KG1 (cell line): Measurements from ENCODE around the gene CD6.

Source experiments
- DNase-seq: peaks from one replicate; lab custom pipeline; 2025; lab: John Stamatoyannopoulos, UW

Gene CD6, protein sequence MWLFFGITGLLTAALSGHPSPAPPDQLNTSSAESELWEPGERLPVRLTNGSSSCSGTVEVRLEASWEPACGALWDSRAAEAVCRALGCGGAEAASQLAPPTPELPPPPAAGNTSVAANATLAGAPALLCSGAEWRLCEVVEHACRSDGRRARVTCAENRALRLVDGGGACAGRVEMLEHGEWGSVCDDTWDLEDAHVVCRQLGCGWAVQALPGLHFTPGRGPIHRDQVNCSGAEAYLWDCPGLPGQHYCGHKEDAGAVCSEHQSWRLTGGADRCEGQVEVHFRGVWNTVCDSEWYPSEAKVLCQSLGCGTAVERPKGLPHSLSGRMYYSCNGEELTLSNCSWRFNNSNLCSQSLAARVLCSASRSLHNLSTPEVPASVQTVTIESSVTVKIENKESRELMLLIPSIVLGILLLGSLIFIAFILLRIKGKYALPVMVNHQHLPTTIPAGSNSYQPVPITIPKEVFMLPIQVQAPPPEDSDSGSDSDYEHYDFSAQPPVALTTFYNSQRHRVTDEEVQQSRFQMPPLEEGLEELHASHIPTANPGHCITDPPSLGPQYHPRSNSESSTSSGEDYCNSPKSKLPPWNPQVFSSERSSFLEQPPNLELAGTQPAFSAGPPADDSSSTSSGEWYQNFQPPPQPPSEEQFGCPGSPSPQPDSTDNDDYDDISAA

DNA sequence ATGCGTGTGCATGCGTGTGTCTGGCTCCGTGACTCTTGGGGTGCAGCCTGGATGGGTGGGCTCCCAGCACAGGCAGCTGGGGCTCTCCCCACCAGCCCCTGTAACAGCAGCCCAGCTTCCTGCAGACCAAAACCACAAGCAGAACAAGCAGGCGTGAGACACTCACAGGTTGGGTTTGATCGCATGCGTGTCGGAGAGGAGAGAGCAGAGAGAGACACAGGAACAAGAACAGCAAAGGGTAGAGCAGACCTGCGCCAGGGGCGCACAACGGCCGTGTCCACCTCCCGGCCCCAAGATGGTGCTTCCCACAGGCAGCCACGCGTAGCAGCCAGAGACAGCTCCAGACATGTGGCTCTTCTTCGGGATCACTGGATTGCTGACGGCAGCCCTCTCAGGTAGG is at the start of gene CD6:
TSS of gene CD6 (plus strand) at position 161 of the 400 bp plus-strand sequence. CDS start at position 347, 186 bp downstream.
- no peak for DNase-seq

DNA sequence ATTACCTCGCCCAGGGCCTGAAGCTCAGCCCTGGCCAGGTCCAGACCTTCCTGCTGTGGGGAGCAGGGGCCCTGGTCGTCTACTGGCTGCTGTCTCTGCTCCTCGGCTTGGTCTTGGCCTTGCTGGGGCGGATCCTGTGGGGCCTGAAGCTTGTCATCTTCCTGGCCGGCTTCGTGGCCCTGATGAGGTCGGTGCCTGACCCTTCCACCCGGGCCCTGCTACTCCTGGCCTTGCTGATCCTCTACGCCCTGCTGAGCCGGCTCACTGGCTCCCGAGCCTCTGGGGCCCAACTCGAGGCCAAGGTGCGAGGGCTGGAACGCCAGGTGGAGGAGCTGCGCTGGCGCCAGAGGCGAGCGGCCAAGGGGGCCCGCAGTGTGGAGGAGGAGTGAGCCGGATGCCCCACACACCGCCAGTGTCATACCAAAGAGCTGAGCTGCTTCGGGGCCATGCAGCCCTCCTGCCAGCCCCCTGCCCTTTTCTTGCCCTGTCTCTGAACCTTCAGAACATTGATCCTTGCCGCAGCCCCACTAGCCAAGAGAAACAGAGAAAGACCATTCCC is 49.6 kb upstream of the CD6 start:
- DNase-seq = no peak

DNA sequence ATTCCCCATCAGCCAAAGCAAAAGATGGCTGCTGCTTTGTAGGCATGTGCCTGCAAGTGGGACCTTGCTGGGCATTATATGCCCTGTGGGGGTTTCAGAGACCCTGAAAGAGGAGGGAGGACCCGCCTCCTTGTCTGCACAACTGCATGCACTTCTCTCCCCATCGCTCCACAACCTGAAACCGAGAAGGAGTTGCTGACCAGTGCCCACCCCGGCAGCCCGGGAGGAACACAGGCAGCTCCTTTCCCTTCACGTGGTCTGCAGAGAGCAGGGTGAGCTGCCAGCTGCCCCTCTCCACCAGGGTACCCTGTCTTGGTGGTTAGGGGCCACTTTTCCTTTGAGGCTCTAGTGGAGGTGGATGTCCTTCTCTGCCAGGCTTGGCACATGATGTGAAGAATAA is 48.6 kb upstream of the CD6 start:
- DNase-seq = no peak

DNA sequence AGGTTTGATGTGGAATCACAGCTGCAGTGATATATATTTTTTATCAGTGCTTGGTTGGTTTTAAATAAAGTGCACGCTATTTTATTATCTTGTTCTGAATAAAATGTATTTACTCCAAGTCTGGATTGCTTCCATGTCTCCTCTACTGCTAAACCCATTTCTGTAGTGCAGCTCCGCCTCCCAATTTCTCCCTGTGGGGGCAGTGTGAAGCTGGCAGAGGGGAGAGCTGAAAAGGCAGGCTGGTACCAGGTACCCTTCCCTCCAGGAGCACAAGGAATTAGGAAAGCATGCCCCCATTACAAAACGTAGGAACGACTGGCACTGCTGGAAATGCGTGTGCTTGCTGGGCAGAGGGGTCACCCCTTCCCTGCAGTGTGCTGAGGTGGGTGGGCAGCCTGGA is 48.2 kb upstream of the CD6 start:
- DNase-seq = no peak

DNA sequence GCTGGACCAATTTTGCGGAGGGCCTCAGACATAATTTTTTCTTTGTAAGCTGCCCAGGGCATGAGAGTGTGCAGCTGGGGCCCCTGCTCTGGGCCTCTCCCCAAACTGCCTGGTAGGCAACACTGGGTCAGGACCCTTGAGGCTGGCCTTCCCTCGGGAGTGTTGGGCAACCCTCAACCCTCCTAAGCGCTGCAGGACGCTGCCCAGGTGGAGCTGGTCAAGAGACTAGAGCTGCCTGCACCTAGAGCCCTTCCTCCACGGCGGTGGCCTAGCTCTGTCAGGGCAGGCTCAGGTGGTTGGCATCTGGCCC is 47.7 kb upstream of the CD6 start:
- no peak for DNase-seq

DNA sequence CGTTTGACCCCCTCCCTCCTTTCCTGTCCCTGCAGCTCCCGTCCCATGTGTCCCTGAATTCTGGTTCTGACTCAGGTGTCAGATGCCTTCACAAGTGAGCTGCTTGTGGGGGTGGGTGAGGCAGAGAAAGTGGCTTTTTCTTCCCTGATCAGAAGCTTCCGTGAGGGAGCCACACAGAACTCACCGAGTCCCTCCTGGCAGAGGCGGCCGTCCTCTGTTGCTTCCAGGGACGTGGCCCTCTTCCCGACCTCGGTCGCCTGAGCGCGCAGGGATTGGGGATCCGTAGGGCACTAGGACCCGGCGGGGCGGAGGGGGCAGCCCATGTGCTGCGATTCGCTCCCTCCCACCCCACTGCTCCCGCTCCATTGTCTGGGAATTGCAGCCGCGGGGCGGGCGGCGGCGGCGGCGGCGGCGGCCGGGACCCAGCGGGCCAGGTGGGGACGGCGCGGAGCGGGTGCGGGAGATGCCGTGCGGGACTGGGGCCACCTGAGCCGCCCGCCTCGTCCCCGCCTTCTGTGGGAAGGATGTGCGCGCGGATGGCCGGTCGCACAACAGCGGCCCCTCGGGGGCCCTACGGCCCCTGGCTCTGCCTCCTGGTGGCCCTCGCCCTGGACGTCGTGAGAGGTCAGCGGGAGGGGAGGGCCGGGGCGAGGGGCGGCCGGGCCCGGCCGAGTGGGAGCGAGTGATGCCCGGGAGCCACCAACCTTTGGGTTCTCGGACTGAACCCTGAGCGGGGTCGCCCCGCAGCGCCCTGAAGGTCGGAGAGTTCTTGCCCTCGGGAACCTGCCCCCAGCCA is 47.2 kb upstream of the CD6 start, which contains the start of gene TMEM132A:
TSS of gene TMEM132A (plus strand) at position 351 of the 796 bp plus-strand sequence. CDS start at position 525, 174 bp downstream.
- no peak for DNase-seq

DNA sequence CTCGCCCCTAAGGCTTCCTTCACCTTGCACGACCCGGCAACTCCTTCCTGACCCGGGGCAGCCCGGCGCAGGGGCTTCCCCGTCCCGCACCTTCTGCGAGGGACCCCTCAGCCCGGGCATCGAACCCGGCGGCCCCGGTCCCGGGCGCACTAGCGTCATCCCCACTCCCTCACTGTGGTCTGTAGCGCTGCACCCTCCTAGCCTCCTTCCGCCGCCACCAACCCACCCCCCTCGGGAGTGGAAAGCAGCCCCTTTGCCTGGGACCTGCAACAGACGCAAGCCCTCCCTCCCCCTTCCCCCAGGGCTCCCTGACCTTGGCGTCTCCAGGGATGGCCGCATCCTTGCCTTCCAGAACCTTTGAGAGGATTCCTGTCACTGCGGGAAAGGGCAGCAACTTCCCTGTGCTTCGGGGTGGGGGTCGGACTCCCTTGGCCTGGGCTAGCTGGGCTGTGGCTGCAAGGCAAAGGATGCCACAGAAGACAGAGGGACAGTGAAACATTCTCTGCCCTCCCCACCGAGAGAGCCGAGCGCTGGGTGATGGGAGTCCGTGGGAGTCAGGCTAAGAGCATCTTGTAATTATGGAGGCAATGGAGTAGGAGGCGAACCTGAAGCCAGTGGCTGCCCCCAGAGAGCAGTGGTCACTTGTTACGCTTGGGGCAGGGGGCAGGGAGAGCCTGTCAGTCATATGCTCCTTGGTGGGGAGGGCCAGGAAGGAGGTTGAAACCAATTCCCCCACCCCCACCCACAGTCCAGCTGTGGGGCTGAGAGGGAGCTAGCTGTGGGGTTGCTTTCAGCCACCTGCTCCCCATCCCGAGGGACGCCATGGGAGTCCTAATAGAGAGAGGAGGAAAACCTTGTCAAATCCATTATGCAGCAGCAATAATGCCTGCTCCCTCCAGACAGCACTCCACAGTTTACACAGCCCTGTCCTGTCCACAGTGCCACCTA is 46.3 kb upstream of the CD6 start:
- no peak for DNase-seq

DNA sequence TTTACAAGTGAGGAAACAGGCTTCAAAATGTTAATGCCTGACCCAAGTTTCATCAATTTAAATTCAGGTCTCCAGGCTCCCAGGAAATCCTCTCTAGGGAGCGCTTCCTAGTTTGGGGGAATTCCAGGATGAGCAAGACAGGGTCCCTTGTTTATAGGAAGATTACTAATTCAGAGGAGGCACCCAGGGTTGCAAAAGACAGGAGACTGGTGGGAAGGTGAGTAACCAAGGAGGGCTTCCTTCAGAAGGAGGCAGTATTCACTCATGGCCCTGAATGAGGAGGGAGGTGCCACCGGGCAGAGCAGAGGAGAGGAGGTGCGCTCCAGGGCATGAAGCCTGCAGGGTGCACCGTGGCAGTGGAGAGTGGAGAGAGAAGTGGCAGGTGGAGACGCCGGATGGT is 45.6 kb upstream of the CD6 start:
- DNase-seq = no peak

DNA sequence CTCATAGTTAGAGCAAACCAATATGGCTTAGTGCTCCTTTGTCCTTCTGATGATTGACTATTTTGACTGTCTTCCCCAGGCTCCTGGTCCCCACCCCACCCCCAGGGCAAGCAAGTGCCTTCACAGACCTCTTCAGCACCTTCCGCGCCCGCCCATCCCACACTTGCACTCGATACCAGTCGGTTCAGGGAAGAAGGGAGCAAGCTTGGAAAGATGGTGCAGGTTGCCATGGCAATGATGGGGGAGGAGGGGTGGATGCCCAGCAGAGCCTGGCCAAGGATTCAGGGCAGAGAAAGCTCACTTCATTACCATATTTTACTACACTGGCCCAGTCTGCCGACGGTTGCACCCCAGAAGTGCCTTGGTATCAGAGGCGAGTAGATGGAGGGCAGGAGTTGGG is 45.0 kb upstream of the CD6 start:
- DNase-seq = no peak

DNA sequence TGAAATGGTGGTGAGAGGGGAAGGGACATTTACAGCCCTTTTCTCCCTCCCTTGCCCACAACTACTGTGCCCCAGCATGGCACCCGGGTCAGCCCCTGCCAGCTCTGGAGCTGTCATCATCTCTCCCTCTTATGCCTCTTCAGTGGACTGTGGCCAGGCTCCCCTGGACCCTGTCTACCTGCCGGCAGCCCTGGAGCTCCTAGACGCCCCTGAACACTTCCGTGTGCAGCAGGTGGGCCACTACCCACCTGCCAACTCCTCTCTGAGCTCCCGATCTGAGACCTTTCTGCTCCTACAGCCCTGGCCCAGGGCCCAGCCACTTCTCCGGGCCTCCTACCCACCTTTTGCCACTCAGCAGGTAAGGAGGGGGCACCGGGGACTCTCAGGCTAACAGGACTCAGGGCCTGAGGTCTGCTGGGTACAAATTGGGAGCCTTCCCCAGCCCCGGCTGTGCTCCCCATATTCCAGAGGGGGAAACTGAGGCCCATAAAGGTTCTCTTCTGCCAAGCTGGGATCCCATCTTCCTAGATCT is 44.4 kb upstream of the CD6 start:
- no peak for DNase-seq

DNA sequence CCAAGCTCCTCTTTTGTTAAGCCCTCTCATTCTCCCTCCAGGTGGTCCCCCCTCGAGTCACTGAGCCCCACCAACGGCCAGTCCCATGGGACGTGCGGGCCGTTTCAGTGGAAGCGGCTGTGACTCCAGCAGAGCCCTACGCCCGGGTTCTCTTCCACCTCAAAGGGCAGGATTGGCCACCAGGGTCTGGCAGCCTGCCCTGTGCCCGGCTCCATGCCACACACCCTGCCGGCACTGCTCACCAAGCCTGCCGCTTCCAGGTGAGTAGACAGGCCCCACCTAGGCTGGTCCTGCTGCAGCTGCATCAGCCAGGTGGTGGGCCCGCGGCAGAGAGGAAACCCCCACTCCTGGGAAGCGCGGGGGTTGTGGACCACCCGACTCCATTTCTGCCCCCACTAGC is 43.9 kb upstream of the CD6 start:
- DNase-seq = no peak

DNA sequence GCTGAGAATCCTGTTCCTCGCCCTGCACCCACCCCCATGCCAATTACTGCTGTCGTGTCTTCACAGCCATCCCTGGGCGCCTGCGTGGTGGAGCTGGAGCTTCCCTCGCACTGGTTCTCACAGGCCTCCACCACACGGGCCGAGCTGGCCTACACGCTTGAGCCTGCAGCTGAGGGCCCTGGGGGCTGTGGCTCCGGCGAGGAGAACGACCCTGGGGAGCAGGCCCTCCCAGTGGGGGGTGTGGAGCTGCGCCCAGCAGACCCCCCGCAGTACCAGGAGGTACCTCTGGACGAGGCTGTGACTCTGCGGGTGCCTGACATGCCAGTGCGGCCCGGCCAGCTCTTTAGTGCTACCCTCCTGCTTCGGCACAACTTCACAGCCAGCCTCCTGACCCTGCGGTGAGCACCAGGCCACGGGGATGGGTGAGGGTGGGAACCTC is 42.9 kb upstream of the CD6 start:
- DNase-seq = no peak

DNA sequence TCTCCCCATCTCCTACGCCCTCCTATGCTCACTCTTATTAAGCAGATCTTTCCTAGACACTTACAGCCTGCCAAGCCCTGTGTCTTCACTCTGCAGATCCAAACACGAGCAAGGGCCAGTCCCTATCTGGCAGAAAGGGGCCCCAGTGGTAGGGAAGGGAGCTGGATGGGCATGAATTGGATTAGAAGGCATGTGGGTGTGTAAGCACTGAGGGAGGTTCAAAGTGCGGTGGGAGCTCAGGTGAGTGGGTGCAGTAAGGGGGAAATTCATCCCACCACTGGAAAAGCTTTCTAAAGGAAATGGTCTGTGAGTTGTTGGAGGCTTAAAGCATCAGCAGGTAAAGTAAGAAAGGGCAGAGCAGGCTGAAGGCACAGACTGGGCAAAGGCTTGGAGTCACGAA is 41.7 kb upstream of the CD6 start:
- no peak for DNase-seq

DNA sequence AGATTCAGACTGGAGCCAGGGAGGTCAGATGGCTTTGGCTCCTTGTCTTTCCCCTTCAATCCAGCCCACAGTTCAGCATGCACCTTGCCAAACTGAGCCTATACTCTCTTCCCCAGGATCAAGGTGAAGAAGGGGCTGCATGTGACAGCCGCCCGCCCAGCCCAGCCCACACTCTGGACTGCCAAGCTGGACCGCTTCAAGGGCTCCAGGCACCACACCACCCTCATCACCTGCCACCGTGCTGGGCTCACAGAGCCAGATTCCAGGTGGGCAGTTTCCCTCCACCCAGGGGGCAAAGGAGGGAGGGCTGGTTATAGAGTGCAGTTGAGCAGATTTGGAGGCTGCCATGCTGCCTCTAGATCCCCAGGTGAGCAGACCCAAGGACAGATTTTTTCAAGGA is 41.1 kb upstream of the CD6 start:
- no peak for DNase-seq

DNA sequence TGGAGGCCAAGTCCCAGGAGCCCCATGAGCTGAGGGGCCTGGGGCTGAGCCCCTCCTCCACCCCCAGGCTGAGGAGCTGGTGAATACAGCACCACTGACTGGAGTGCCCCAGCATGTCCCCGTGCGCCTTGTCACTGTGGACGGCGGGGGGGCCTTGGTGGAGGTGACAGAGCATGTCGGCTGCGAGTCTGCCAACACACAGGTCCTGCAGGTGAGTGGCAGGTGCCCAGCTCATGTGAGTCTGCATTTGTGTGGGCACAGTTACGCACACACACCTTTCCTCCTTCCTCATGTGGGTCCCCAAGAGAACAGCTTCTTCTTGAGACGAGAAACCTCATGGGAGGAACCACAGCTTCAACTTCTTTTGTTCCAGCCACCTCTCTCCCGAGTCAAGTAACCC is 39.6 kb upstream of the CD6 start:
- DNase-seq = no peak

DNA sequence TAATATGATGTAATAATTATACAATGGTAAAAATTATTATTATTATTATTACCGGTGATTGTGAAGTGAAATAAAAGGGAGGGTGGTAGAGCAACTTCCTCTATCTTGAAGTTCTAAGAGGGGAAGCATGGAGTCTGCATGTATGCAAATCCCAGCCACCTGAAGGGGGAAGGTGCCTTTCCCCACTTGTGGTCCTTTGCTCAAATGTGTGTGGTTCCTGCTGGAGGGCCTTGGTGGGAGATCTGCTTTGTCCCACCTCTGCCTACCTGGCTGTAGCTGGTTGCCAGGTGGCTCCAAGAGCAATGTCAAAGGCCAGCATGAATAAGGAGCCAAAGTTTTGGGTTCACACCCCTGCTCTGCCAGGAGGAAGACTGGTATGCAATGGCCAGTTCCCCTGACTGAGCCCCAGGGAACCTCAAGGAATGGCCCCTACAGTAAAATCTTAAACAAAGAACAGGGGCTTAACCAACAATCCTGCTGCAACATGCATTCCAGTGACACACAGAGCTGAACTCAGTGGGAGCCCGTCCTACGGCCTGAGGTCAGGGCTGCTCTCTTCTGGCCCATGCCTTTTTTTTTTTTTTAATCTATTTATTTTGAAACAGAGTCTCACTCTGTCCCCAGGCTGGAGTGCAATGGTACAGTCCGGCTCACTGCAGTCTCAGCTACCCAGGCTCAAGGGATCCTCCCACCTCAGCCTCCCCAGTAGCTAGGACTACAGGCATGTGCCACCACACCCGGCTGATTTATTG is 38.7 kb upstream of the CD6 start:
- DNase-seq = no peak

DNA sequence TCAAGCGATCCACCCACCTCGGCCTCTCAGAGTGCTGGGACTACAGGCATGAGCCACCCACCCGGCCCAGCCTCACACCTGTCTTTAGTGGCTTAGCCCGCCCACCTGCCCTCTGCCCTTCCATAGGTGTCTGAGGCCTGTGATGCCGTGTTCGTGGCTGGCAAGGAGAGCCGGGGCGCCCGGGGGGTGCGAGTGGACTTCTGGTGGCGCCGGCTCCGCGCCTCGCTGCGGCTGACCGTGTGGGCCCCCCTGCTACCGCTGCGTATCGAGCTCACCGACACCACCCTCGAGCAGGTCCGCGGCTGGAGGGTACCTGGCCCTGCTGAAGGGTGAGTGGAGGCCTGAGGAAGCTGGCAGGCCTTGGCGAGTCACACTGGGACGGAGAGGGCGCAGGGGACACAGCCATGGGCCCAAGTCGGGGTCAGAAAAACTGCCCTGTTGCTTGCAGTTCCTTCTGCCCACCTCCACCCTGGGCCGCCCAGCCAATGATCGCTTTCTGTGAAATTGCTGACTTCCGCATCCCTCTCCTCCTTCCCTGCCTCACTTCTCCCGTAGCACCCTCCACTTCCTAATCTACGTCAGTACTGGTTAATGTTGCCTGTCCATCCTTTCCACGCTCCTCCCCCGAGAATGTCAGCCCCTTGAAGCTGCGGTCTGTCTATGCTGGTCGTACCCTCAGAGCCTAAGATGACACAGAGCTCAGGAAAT is 37.9 kb upstream of the CD6 start:
- no peak for DNase-seq

DNA sequence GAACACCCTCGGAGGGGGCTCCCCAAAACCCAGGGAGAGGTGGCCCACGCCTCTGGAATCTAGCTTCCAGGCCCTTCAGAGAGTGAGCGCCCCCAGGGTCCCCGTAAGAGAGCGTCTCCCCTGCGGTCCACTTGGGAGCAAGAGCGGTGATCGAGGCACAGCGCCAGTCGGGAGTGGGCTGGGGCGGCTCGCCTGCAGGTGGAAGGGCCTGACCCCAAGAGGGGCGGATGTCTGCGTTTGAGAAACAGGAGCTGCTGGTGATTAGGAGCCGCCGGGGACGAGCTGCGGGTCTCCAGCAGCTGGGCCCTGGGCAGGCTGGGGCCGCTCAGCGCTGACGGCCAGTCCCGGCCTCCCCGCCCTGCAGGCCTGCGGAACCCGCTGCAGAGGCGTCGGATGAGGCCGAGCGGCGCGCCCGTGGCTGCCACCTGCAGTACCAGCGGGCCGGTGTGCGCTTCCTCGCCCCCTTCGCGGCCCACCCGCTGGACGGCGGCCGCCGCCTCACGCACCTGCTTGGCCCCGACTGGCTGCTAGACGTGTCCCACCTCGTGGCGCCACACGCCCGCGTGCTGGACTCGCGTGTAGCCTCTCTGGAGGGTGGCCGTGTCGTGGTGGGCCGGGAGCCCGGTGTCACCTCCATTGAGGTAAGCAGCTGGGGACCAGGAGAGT is 37.2 kb upstream of the CD6 start:
- DNase-seq = no peak
